OCI-LY3 (cell line): ENCODE results near the gene NECAB3.

ENCODE experiments used
- H2AFZ ChIP-seq: fragments of 200-600, 300-600 bp; shearing (Covaris generic); 2 replicates; pipeline ENCODE4 v1.6.0; 2014; ENCODE audit warnings: antibody characterized with exemption, low read depth, low read length
- H3K27ac ChIP-seq: fragments of 200-600, 300-600 bp; sonication (generic); 2 replicates; pipeline ENCODE4 v1.5.1; 2014; ENCODE audit warnings: mild to moderate bottlenecking, low read length, moderate library complexity, mixed read lengths
- H3K27me3 ChIP-seq: fragments of 200-600, 300-600 bp; sonication (generic); 2 replicates; pipeline ENCODE4 v1.6.1; 2014; ENCODE audit warnings: low read depth, low read length, mixed read lengths
- H3K36me3 ChIP-seq: fragments of 200-600, 300-600 bp; sonication (generic); replicated peaks from 2 replicates; pipeline ENCODE3; 2014; ENCODE audit warnings: low read depth, low read length, mixed read lengths
- H3K4me1 ChIP-seq: fragments of 300-600, 200-600 bp; sonication (generic); 2 replicates; pipeline ENCODE4 v1.6.1; 2014; ENCODE audit warnings: low read length, mixed read lengths
- H3K4me2 ChIP-seq: fragments of 200-600, 300-600 bp; sonication (generic); 2 replicates; pipeline ENCODE4 v1.6.1; 2014; ENCODE audit warnings: low read length, mixed read lengths
- H3K4me3 ChIP-seq: fragments of 300-600, 200-600 bp; sonication (generic); 2 replicates; pipeline ENCODE4 v1.5.1; 2014; ENCODE audit warnings: antibody characterized with exemption, mild to moderate bottlenecking, low read length, moderate library complexity
- H3K79me2 ChIP-seq: fragments of 300-600, 200-600 bp; shearing (Covaris generic); 2 replicates; pipeline ENCODE4 v1.6.1; 2014; ENCODE audit warnings: mild to moderate bottlenecking, low read length, mixed read lengths
- H3K9ac ChIP-seq: fragments of 300-600, 200-600 bp; shearing (Covaris generic); 2 replicates; pipeline ENCODE4 v1.6.0; 2014; ENCODE audit warnings: mild to moderate bottlenecking, low read length, moderate library complexity
- H3K9me3 ChIP-seq: fragments of 200-600, 300-600 bp; shearing (Covaris generic); 2 replicates; pipeline ENCODE4 v1.6.1; 2014; ENCODE audit warnings: low read length, mixed read lengths; ENCODE audit not compliant: insufficient read depth
- H4K20me1 ChIP-seq: fragments of 200-600, 300-600 bp; sonication (generic); 2 replicates; pipeline ENCODE4 v1.6.1; 2016; ENCODE audit warnings: low read length, mixed read lengths; ENCODE audit not compliant: insufficient read depth
- EZH2phosphoT487 ChIP-seq: fragments of 200-600 bp; shearing (Covaris generic); IDR thresholded peaks from 2 replicates; pipeline ENCODE4 v1.6.1; 2018; ENCODE audit warnings: antibody characterized with exemption, mixed run types, low read depth
- TF ChIP-seq, protein P1 (sequence below): fragments of 200-600, 300-600 bp; sonication (generic); IDR thresholded peaks from 2 replicates; pipeline ENCODE4 v1.5.1; 2014; ENCODE audit warnings: antibody characterized with exemption, low read length, low read depth

NECAB3 gene

DNA sequence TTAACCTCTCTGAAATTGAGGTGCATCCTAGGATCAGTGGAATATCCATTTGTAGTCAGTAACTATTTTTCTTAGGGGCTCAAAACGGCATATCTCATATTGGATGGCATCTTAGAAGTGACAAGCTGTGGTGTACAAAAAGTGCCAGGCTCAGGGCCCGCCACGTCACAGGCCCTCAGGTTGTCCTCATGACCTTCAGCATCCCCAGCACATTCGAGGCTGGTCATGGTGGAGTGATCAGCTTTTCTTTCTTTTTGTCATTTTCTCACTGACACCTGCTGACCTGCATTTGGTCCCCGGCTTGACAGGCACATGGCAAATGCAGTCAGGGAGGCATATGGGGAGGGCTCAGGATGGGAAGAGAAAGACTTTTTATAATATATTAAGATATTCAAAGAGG lies 19.1 kb upstream of the NECAB3 start:
- peaks cover 20% of the 10 kb centered on the region for H3K4me1 ChIP-seq
- no peak overlapping the region for H3K9ac ChIP-seq
- H3K27me3 ChIP-seq, result no peaks in the 10 kb centered on the region
- no peaks in the 10 kb centered on the region for H4K20me1 ChIP-seq
- H3K4me2 ChIP-seq, result no peak overlapping the region
- no peak overlapping the region for H3K27ac ChIP-seq
- H3K36me3 ChIP-seq, result no peaks in the 10 kb centered on the region
- no peaks in the 10 kb centered on the region for H3K79me2 ChIP-seq
- TF ChIP-seq, protein P1, sequence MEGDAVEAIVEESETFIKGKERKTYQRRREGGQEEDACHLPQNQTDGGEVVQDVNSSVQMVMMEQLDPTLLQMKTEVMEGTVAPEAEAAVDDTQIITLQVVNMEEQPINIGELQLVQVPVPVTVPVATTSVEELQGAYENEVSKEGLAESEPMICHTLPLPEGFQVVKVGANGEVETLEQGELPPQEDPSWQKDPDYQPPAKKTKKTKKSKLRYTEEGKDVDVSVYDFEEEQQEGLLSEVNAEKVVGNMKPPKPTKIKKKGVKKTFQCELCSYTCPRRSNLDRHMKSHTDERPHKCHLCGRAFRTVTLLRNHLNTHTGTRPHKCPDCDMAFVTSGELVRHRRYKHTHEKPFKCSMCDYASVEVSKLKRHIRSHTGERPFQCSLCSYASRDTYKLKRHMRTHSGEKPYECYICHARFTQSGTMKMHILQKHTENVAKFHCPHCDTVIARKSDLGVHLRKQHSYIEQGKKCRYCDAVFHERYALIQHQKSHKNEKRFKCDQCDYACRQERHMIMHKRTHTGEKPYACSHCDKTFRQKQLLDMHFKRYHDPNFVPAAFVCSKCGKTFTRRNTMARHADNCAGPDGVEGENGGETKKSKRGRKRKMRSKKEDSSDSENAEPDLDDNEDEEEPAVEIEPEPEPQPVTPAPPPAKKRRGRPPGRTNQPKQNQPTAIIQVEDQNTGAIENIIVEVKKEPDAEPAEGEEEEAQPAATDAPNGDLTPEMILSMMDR, result no peak
- no peak for TF ChIP-seq EZH2phosphoT487
- H3K4me3 ChIP-seq, result no peak overlapping the region
- no peaks in the 10 kb centered on the region for H3K9me3 ChIP-seq
- H2AFZ ChIP-seq, result no peak overlapping the region

DNA sequence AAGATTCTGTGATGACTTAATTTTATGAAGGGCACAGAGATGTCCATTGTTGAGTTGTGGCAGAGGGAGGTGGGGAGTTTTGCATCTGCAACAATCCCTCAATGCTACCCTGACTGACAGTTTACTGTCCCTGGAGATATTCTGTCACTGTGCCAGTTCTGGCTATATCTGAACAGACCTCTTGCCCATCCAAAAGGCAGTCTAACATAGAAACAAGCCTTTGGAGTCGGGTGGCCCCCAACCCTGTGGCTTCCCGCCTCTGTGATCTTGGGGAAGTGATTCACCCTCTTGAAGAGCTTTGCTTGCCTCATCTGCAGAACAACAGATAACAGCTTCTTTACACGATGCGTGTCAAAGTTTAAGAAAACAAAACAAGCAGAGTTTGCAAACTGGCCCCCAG lies 15.7 kb upstream of the NECAB3 start:
- H3K79me2 ChIP-seq, result peaks cover 11% of the 10 kb centered on the region
- no peaks in the 10 kb centered on the region for H3K27me3 ChIP-seq
- H4K20me1 ChIP-seq, result peaks cover 3% of the 10 kb centered on the region
- H3K9ac ChIP-seq, result no peak overlapping the region
- H3K36me3 ChIP-seq, result peaks cover 2% of the 10 kb centered on the region
- TF ChIP-seq, protein P1, result no peak
- TF ChIP-seq EZH2phosphoT487, result no peak
- no peak overlapping the region for H2AFZ ChIP-seq
- no peak overlapping the region for H3K4me2 ChIP-seq
- no peak overlapping the region for H3K4me3 ChIP-seq
- H3K4me1 ChIP-seq, result peaks cover 39% of the 10 kb centered on the region
- H3K27ac ChIP-seq, result no peak overlapping the region
- no peaks in the 10 kb centered on the region for H3K9me3 ChIP-seq

DNA sequence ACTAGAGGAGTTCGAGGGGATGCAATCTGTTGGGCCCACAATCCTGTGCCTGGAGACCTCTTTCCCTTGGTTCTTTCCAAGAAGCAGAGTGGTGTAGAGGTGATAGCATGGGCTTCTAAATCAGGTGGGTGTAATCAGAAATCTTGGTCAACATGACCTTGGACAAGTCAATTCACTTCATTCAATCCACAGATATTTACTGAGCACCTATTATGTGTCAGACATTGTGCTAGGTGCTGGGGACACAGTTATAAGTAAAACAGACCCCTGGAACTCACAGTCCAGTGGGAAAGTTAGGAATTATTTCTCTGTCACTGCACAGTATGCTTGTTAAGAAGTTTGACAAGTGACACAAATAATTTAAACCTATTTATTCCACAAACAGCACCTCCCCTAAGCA lies 15.3 kb upstream of the NECAB3 start:
- no peak overlapping the region for H3K4me2 ChIP-seq
- no peak overlapping the region for H3K9ac ChIP-seq

DNA sequence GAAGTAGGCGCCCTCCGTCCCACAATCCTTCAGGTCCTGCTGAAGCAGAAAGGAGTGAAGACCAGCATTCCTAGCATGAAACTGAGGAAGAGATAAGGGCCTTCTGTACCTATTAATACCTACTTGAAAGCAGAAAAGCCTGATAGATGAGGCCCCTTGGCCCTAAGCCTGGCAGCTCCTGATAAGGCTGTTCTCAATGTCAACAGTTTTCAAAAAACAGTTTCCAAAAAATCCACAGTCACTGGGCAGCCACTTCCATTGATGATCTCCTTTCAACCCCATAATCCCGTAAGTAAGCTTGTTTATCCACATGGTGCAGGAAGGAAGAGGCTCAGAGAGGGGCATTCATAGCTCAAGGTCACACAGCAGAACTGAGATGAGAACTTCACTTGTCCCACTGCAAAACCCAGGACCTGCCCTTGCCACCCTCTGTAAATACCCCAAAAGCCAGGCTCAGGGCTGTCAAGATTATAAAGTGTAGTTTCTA lies 14.8 kb upstream of the NECAB3 start:
- H3K27ac ChIP-seq, result no peak overlapping the region

More for the DNA sequence above, 15.3 kb upstream of the NECAB3 start:
- peaks cover 16% of the 10 kb centered on the region for H3K79me2 ChIP-seq
- H3K9me3 ChIP-seq, result no peaks in the 10 kb centered on the region
- H2AFZ ChIP-seq, result no peak overlapping the region
- peaks cover 7% of the 10 kb centered on the region for H3K36me3 ChIP-seq
- peaks cover 8% of the 10 kb centered on the region for H4K20me1 ChIP-seq
- H3K4me3 ChIP-seq, result no peak overlapping the region
- no peak overlapping the region for H3K27ac ChIP-seq
- peaks cover 44% of the 10 kb centered on the region for H3K4me1 ChIP-seq
- no peaks in the 10 kb centered on the region for H3K27me3 ChIP-seq
- no peak for TF ChIP-seq EZH2phosphoT487
- TF ChIP-seq, protein P1, result no peak

More for the DNA sequence above, 14.8 kb upstream of the NECAB3 start:
- Histone ChIP-seq H3K4me1 (peaks cover 49% of the 10 kb centered on the region), H2AFZ (no peak overlapping the region), H3K9me3 (no peaks in the 10 kb centered on the region), H3K79me2 (peaks cover 21% of the 10 kb centered on the region), H3K4me2 (peak overlapping the region; percentile 50; the same call in 1 of the 2 replicates), H4K20me1 (peaks cover 13% of the 10 kb centered on the region), H3K27me3 (no peaks in the 10 kb centered on the region), H3K4me3 (no peak overlapping the region), H3K9ac (no peak overlapping the region), H3K36me3 (peaks cover 12% of the 10 kb centered on the region)
- TF ChIP-seq EZH2phosphoT487, result no peak
- TF ChIP-seq, protein P1, result no peak
